Measurements from ENCODE around the gene NDUFAF2. TPM values are rescaled to one million over a fixed set of nuclear protein-coding genes. Genes with fewer than 3 reads are reported as not detected.

NDUFAF2 gene
- total and polyA plus RNA-seq, 2 of the 13 experiments (the other 11 are each of a cell fraction or from before 2014, with no cell fraction given): 34.0 to 78.4 TPM

DNA sequence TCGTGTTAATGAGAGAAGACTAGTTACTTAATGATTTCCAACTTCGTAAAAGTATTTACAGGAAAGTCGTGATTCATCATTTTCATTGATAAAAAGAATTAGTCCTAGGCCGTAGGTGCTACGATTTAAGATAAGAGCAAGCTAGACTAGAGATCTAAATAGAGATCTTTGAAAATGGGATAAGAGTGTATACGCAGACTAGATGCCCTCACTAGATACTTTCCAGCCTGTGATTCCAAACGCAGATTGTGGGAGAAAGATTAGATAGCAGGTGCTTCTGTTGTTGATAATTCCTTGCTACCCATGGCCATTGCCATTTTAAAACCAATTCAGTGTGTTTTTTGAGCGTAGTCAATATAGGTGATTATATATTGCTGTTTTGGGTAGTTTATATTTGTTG lies 223.9 kb downstream of the NDUFAF2 start:
- Histone ChIP-seq H3K4me2 (ENCODE audit: low read depth, low read length) (no peak overlapping the region), H3K4me3 (replicated peaks in 1 of 3; ENCODE audit: insufficient read depth in 1 of 3, low read depth in 2 of 3, low read length in 3 of 3) (no peak overlapping the region), H3K9ac (ENCODE audit: insufficient read depth, low read depth, low read length) (no peak overlapping the region), H4K20me1 (ENCODE audit: insufficient read depth, low read length) (no peaks in the 10 kb centered on the region), H3K27ac (ENCODE audit: extremely low read length, insufficient read depth, low read length) (no peak overlapping the region), H3K36me3 (replicated peaks in 1 of 2; ENCODE audit: control insufficient read depth in 1 of 2, insufficient read depth in 2 of 2, low read length in 2 of 2) (no peaks in the 10 kb centered on the region), H3K4me1 (ENCODE audit: insufficient read depth, low read length) (peaks cover 7% of the 10 kb centered on the region), H3K79me2 (ENCODE audit: insufficient read depth, low read length) (no peaks in the 10 kb centered on the region), H3K9me3 (ENCODE audit: low read length) (no peaks in the 10 kb centered on the region), H3K27me3 (ENCODE audit: control insufficient read depth in 1 of 2, insufficient read depth in 2 of 2, low read length in 2 of 2) (no peaks in the 10 kb centered on the region), H2AFZ (ENCODE audit: low read length) (no peak overlapping the region)
- CTCF ChIA-PET (ENCODE audit: low intra/inter-chr PET ratio, low total read pairs): no interaction called here
- in situ Hi-C loops (cut with HindIII; ENCODE audit: extremely low pct_ligation_motif_present, low pct_unique_long_range_greater_than_20kb) (no loop called here), intact Hi-C loops (cut with micrococcal nuclease; ENCODE audit: unreplicated experiment) (loop anchor here (10.0 kb wide), 2 partner anchors 214 to 486 kb away; no protein-coding TSS in a partner anchor)
- no TSS peak for BruUV-seq (replicated peaks)
- 90% methylated on average over 8 of the region's 8 CpGs for WGBS (ENCODE audit: low lambda C conversion rate)
- ATAC-seq: no peak
- no peak for DNase-seq (ENCODE audit: low spot score)
- FAIRE-seq: no peak
- POLR2A ChIA-PET: no interaction called here
- TF ChIP-seq, protein P1, sequence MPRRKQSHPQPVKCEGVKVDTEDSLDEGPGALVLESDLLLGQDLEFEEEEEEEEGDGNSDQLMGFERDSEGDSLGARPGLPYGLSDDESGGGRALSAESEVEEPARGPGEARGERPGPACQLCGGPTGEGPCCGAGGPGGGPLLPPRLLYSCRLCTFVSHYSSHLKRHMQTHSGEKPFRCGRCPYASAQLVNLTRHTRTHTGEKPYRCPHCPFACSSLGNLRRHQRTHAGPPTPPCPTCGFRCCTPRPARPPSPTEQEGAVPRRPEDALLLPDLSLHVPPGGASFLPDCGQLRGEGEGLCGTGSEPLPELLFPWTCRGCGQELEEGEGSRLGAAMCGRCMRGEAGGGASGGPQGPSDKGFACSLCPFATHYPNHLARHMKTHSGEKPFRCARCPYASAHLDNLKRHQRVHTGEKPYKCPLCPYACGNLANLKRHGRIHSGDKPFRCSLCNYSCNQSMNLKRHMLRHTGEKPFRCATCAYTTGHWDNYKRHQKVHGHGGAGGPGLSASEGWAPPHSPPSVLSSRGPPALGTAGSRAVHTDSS (CRISPR knock-in tag; conservative IDR thresholded peaks at IDR 0.05): no peak
- no peak for TF ChIP-seq SIX1 (CRISPR knock-in tag; IDR thresholded peaks at IDR 0.05; ENCODE audit: borderline replicate concordance)
- TF ChIP-seq KLF13 (CRISPR knock-in tag; IDR thresholded peaks at IDR 0.05): no peak
- TF ChIP-seq, protein P2, sequence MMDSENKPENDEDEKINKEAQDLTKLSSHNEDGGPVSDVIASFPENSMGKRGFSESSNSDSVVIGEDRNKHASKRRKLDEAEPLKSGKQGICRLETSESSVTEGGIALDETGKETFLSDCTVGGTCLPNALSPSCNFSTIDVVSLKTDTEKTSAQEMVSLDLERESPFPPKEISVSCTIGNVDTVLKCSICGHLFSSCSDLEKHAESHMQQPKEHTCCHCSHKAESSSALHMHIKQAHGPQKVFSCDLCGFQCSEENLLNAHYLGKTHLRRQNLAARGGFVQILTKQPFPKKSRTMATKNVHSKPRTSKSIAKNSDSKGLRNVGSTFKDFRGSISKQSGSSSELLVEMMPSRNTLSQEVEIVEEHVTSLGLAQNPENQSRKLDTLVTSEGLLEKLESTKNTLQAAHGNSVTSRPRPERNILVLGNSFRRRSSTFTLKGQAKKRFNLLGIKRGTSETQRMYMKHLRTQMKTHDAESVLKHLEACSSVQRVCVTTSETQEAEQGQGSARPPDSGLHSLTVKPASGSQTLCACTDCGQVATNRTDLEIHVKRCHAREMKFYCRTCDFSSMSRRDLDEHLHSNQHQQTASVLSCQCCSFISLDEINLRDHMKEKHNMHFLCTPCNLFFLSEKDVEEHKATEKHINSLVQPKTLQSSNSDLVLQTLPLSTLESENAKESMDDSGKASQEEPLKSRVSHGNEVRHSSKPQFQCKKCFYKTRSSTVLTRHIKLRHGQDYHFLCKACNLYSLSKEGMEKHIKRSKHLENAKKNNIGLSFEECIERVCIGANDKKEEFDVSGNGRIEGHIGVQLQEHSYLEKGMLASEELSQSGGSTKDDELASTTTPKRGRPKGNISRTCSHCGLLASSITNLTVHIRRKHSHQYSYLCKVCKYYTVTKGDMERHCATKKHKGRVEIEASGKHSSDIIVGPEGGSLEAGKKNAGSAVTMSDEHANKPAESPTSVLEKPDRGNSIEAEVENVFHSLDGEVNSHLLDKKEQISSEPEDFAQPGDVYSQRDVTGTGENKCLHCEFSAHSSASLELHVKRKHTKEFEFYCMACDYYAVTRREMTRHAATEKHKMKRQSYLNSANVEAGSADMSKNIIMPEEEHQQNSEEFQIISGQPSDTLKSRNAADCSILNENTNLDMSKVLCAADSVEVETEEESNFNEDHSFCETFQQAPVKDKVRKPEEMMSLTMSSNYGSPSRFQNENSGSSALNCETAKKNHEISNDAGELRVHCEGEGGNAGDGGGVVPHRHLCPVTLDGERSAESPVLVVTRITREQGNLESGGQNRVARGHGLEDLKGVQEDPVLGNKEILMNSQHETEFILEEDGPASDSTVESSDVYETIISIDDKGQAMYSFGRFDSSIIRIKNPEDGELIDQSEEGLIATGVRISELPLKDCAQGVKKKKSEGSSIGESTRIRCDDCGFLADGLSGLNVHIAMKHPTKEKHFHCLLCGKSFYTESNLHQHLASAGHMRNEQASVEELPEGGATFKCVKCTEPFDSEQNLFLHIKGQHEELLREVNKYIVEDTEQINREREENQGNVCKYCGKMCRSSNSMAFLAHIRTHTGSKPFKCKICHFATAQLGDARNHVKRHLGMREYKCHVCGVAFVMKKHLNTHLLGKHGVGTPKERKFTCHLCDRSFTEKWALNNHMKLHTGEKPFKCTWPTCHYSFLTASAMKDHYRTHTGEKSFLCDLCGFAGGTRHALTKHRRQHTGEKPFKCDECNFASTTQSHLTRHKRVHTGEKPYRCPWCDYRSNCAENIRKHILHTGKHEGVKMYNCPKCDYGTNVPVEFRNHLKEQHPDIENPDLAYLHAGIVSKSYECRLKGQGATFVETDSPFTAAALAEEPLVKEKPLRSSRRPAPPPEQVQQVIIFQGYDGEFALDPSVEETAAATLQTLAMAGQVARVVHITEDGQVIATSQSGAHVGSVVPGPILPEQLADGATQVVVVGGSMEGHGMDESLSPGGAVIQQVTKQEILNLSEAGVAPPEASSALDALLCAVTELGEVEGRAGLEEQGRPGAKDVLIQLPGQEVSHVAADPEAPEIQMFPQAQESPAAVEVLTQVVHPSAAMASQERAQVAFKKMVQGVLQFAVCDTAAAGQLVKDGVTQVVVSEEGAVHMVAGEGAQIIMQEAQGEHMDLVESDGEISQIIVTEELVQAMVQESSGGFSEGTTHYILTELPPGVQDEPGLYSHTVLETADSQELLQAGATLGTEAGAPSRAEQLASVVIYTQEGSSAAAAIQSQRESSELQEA (CRISPR knock-in tag; IDR thresholded peaks at IDR 0.05; ENCODE audit: not compliant biosample characterization): no peak
- TF ChIP-seq SYNCRIP (IDR thresholded peaks at IDR 0.05; ENCODE audit: insufficient read depth, low read depth, low read length): no peak
- TF ChIP-seq ZNF564 (CRISPR knock-in tag; IDR thresholded peaks at IDR 0.05): no peak
- no peak for TF ChIP-seq MEIS1 (CRISPR knock-in tag; IDR thresholded peaks at IDR 0.05; ENCODE audit: borderline replicate concordance)
- no peak for TF ChIP-seq ZBTB21 (CRISPR knock-in tag; IDR thresholded peaks at IDR 0.05)
- TF ChIP-seq ADNP (CRISPR knock-in tag; IDR thresholded peaks at IDR 0.05): no peak
- no peak for TF ChIP-seq ZNF562 (CRISPR knock-in tag; IDR thresholded peaks at IDR 0.05; ENCODE audit: borderline replicate concordance)
- TF ChIP-seq ZSCAN30 (CRISPR knock-in tag; IDR thresholded peaks at IDR 0.05): no peak
- TF ChIP-seq RFX1 (IDR thresholded peaks at IDR 0.05): no peak
